Astrocyte (in vitro differentiated cells and primary cell): ENCODE data around the gene TMEM176B. TPM values are rescaled to one million over a fixed set of nuclear protein-coding genes. Genes with fewer than 3 reads are reported as not detected.

Source experiments
- DNase-seq: peaks from one replicate; pipeline ENCODE4 v3.0.0-alpha.2; 2010; ENCODE audit warnings: low read depth
- FAIRE-seq: peaks from 2 replicates; lab custom pipeline; 2011; peaks lifted over from hg19 to GRCh38; lab: Jason Lieb, UNC
- H2AFZ ChIP-seq: 2 replicates; pipeline ENCODE4 v1.6.0; 2012; ENCODE audit warnings: low read depth, low read length, inconsistent platforms
- H3K27ac ChIP-seq: 2 replicates; pipeline ENCODE4 v1.5.1; 2011; ENCODE audit warnings: low read depth, low read length, inconsistent platforms
- H3K27me3 ChIP-seq: 2 replicates; pipeline ENCODE4 v1.6.0; 2011; ENCODE audit warnings: low read length, inconsistent platforms; ENCODE audit not compliant: insufficient read depth
- H3K36me3 ChIP-seq: 2 replicates; pipeline ENCODE4 v1.5.1; 2011; ENCODE audit warnings: low read length, inconsistent platforms; ENCODE audit not compliant: insufficient read depth
- H3K4me1 ChIP-seq: 2 replicates; pipeline ENCODE4 v1.5.1; 2011; ENCODE audit warnings: low read length, inconsistent platforms; ENCODE audit not compliant: insufficient read depth
- H3K4me2 ChIP-seq: 2 replicates; pipeline ENCODE4 v1.6.0; 2012; ENCODE audit warnings: low read length, inconsistent platforms
- H3K4me3 ChIP-seq: 2 replicates; pipeline ENCODE4 v1.5.1; 2011; ENCODE audit warnings: low read depth, mild to moderate bottlenecking, low read length, inconsistent platforms; ENCODE audit not compliant: insufficient read depth
- H3K79me2 ChIP-seq: 2 replicates; pipeline ENCODE4 v1.6.0; 2012; ENCODE audit warnings: mild to moderate bottlenecking, low read length, inconsistent platforms; ENCODE audit not compliant: insufficient read depth
- H3K9ac ChIP-seq: 2 replicates; pipeline ENCODE4 v1.6.0; 2012; ENCODE audit warnings: mild to moderate bottlenecking, low read length, inconsistent platforms
- H3K9me3 ChIP-seq: 2 replicates; pipeline ENCODE4 v1.5.1; 2012; ENCODE audit warnings: low read depth, mild to moderate bottlenecking, low read length, inconsistent platforms; ENCODE audit not compliant: insufficient read depth
- H4K20me1 ChIP-seq: 2 replicates; pipeline ENCODE4 v1.6.0; 2012; ENCODE audit warnings: low read length, inconsistent platforms; ENCODE audit not compliant: insufficient read depth
- H3K27ac Mint-ChIP-seq: one replicate; pipeline ENCODE4 v1.8.0; 2021; ENCODE audit warnings: mild to moderate bottlenecking, mixed read lengths; ENCODE audit not compliant: unreplicated experiment
- H3K27me3 Mint-ChIP-seq: one replicate; pipeline ENCODE4 v1.8.0; 2021; ENCODE audit warnings: low read depth, mixed read lengths; ENCODE audit not compliant: unreplicated experiment
- H3K36me3 Mint-ChIP-seq: one replicate; pipeline ENCODE4 v1.8.0; 2021; ENCODE audit warnings: low read depth, mixed read lengths; ENCODE audit not compliant: unreplicated experiment
- H3K4me1 Mint-ChIP-seq: one replicate; pipeline ENCODE4 v1.8.0; 2021; ENCODE audit warnings: low read depth, mixed read lengths; ENCODE audit not compliant: unreplicated experiment
- H3K4me3 Mint-ChIP-seq: one replicate; pipeline ENCODE4 v1.8.0; 2021; ENCODE audit warnings: mild to moderate bottlenecking, moderate library complexity, mixed read lengths; ENCODE audit not compliant: unreplicated experiment
- H3K9me3 Mint-ChIP-seq: one replicate; pipeline ENCODE4 v1.8.0; 2021; ENCODE audit warnings: mild to moderate bottlenecking, mixed read lengths; ENCODE audit not compliant: unreplicated experiment
- EZH2 ChIP-seq: IDR thresholded peaks from 2 replicates; pipeline ENCODE4 v1.6.1; 2012; ENCODE audit warnings: mild to moderate bottlenecking, low read length, inconsistent platforms; ENCODE audit not compliant: insufficient read depth
- total RNA-seq: library from RNA; stranded (reverse); gene quantifications from 2 replicates; pipeline ENCODE4 v1.2.1, GENCODE V29; 2021
- TF ChIP-seq, protein P1 (sequence below): IDR thresholded peaks from 2 replicates; pipeline ENCODE4 v1.5.1; 2011; ENCODE audit warnings: low read depth, mild to moderate bottlenecking, inconsistent platforms, low read length, moderate library complexity; ENCODE audit not compliant: insufficient read depth

The TMEM176B gene
- total RNA-seq, 1 donor from 2014 or later: 0.32 TPM

DNA sequence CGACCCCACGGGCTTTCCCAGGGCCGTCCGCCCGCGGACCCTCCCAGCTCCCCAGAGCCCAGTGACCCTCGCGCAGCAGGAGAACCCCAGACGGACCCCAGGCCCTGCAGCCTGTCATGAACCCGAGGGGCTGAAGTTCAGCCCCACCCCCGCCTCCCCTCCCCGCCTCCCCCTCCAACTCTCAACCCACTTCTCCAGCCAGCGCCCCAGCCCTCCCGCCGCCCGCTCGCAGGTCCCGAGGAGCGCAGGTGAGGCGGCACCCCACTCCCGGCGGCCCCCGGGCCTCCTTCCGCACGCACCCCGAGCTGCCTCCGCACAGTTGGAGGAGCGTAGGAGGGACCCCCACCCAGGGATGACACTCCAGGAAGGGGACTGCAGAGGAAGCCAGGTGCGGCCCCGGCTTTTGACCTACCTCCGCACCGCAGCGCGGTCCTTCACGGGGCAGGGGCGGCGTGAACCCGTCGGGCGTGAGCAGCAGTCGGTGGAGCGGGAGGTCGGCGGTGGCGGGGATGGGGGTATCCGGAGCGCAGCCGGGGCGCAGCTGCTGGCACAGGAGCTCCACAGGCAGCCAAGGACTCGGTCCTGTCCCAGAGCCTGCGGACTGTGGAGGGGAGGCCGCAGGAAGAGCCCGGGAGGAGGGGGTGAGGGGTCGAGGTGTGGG lies 547 bp upstream of the TMEM176B start, which contains the start of gene TMEM176A:
Gene TMEM176A (plus strand): TSS at position 189 of the 661 bp plus-strand sequence. CDS start 782 bp downstream, outside the sequence.
- no peaks in the 10 kb centered on the region for H3K36me3 ChIP-seq
- no peak within 1 kb of the TSS for H3K4me3 ChIP-seq
- peaks cover 11% of the 10 kb centered on the region for H3K27me3 ChIP-seq
- no peak within 1 kb of the TSS for H3K9ac ChIP-seq
- Mint-ChIP-seq H3K27me3 (peaks cover 46% of the 10 kb centered on the region), H3K9me3 (no peaks in the 10 kb centered on the region), H3K4me1 (no peaks in the 10 kb centered on the region), H3K27ac (no peak within 1 kb of the TSS), H3K36me3 (no peaks in the 10 kb centered on the region), H3K4me3 (peak within 1 kb of the TSS; percentile 67)
- no peak within 1 kb of the TSS for H3K4me2 ChIP-seq
- no peak for FAIRE-seq
- no peaks in the 10 kb centered on the region for H3K4me1 ChIP-seq
- no peaks in the 10 kb centered on the region for H3K9me3 ChIP-seq
- no peaks in the 10 kb centered on the region for H4K20me1 ChIP-seq
- H2AFZ ChIP-seq: no peak within 1 kb of the TSS
- TF ChIP-seq EZH2: peak; percentile 27
- TF ChIP-seq, protein P1, sequence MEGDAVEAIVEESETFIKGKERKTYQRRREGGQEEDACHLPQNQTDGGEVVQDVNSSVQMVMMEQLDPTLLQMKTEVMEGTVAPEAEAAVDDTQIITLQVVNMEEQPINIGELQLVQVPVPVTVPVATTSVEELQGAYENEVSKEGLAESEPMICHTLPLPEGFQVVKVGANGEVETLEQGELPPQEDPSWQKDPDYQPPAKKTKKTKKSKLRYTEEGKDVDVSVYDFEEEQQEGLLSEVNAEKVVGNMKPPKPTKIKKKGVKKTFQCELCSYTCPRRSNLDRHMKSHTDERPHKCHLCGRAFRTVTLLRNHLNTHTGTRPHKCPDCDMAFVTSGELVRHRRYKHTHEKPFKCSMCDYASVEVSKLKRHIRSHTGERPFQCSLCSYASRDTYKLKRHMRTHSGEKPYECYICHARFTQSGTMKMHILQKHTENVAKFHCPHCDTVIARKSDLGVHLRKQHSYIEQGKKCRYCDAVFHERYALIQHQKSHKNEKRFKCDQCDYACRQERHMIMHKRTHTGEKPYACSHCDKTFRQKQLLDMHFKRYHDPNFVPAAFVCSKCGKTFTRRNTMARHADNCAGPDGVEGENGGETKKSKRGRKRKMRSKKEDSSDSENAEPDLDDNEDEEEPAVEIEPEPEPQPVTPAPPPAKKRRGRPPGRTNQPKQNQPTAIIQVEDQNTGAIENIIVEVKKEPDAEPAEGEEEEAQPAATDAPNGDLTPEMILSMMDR: no peak
- DNase-seq: no peak
- H3K27ac ChIP-seq: no peak within 1 kb of the TSS
- no peaks in the 10 kb centered on the region for H3K79me2 ChIP-seq

DNA sequence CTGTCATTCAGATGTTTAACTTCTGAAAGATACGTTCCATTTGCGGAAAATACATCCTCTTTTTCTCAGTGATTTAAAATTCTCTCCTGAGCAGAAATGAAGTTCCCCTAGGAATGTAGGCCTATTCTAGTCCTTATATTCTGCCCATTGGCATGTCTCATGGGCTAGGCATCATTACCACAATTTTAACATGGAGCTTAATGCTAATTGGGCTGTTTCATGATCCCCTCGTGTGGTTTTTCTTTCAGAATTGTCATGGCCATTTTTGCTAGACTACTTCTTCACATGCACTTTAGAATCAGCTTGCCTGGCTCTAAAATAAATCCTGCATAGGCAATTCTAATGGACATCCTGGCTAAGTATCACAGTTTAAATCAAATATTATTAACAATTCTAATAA lies 1.0 kb downstream of the TMEM176B start:
- Histone ChIP-seq H3K27me3 (peaks cover 11% of the 10 kb centered on the region), H3K79me2 (no peaks in the 10 kb centered on the region), H4K20me1 (no peaks in the 10 kb centered on the region), H3K9me3 (no peaks in the 10 kb centered on the region), H3K4me2 (no peak overlapping the region), H3K4me3 (no peak overlapping the region), H3K4me1 (no peaks in the 10 kb centered on the region), H3K36me3 (no peaks in the 10 kb centered on the region), H2AFZ (no peak overlapping the region), H3K27ac (no peak overlapping the region), H3K9ac (no peak overlapping the region)
- no peak for DNase-seq
- Mint-ChIP-seq H3K4me1 (no peaks in the 10 kb centered on the region), H3K36me3 (no peaks in the 10 kb centered on the region), H3K9me3 (no peaks in the 10 kb centered on the region), H3K27me3 (peaks cover 43% of the 10 kb centered on the region), H3K27ac (no peak overlapping the region), H3K4me3 (no peak overlapping the region)
- no peak for FAIRE-seq
- TF ChIP-seq, protein P1: no peak
- no peak for TF ChIP-seq EZH2

DNA sequence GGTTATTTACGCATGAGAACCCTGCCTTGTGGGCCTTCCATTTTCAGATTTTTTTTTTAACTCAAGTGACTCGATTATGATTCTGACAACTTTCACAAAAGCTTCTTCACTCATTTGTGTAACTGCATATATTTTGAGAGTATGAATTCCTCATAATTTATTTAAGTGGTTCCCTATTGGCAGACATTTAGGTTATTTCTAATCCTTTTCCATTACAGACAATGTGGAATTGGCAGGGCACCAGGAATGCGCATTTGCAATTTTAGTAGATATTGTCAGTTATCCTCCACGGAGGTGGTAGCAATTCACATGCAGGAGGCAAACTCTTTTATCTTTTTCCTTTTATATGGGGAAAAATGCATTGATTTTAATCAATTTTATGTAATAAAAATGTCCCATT lies 2.5 kb downstream of the TMEM176B start:
- Histone ChIP-seq H3K36me3 (no peaks in the 10 kb centered on the region), H3K4me3 (no peak overlapping the region), H3K9ac (no peak overlapping the region), H3K4me2 (no peak overlapping the region), H3K27ac (no peak overlapping the region), H3K4me1 (no peaks in the 10 kb centered on the region), H3K9me3 (no peaks in the 10 kb centered on the region), H4K20me1 (no peaks in the 10 kb centered on the region), H3K79me2 (no peaks in the 10 kb centered on the region), H2AFZ (no peak overlapping the region), H3K27me3 (peaks cover 11% of the 10 kb centered on the region)
- Mint-ChIP-seq H3K4me3 (no peak overlapping the region), H3K36me3 (no peaks in the 10 kb centered on the region), H3K27ac (no peak overlapping the region), H3K27me3 (peaks cover 37% of the 10 kb centered on the region), H3K9me3 (no peaks in the 10 kb centered on the region), H3K4me1 (no peaks in the 10 kb centered on the region)
- FAIRE-seq (no peak), DNase-seq (no peak)
- TF ChIP-seq EZH2: no peak
- TF ChIP-seq, protein P1: no peak
